OCI-LY1 (cell line): ENCODE results near the gene PNCK.
"Not testable (repeated sequence)": the region's sequence is repeated elsewhere in the genome, so short reads cannot be mapped to it uniquely, and the experiment has no call there.

ENCODE experiments used
- H2AFZ ChIP-seq: fragments of 200-600 bp; sonication (generic), shearing (Covaris generic); 2 replicates; pipeline ENCODE4 v1.6.0; 2014; ENCODE audit warnings: antibody characterized with exemption, mild to moderate bottlenecking, low read length
- H3F3A ChIP-seq: fragments of 200-600 bp; sonication (generic), shearing (Covaris generic); 2 replicates; pipeline ENCODE4 v1.6.0; 2014; ENCODE audit warnings: mild to moderate bottlenecking, antibody characterized with exemption, low read length, moderate library complexity; ENCODE audit not compliant: insufficient read depth
- H3K27ac ChIP-seq: fragments of 200-600 bp; sonication (generic); 2 replicates; pipeline ENCODE4 v1.5.1; 2014; ENCODE audit warnings: low read length, mixed run types, mild to moderate bottlenecking, low read depth; ENCODE audit not compliant: poor library complexity, severe bottlenecking
- H3K27me3 ChIP-seq: fragments of 200-600 bp; sonication (generic); 2 replicates; pipeline ENCODE4 v1.6.0; 2014; ENCODE audit warnings: antibody characterized with exemption, mild to moderate bottlenecking, low read length, moderate library complexity; ENCODE audit not compliant: insufficient read depth
- H3K36me3 ChIP-seq: fragments of 200-600 bp; sonication (generic); 2 replicates; pipeline ENCODE4 v1.6.1; 2014; ENCODE audit warnings: mild to moderate bottlenecking, antibody characterized with exemption, low read length, moderate library complexity, mixed read lengths; ENCODE audit not compliant: insufficient read depth
- H3K4me1 ChIP-seq: fragments of 200-600 bp; sonication (generic); 2 replicates; pipeline ENCODE4 v1.5.1; 2014; ENCODE audit warnings: mild to moderate bottlenecking, low read length, moderate library complexity; ENCODE audit not compliant: insufficient read depth, severe bottlenecking
- H3K4me2 ChIP-seq: fragments of 200-600 bp; sonication (generic), shearing (Covaris generic); 2 replicates; pipeline ENCODE4 v1.6.1; 2014; ENCODE audit warnings: low read length
- H3K4me3 ChIP-seq: fragments of 200-600 bp; sonication (generic); 2 replicates; pipeline ENCODE4 v1.5.1; 2014; ENCODE audit warnings: low read length, low read depth, mild to moderate bottlenecking, mixed read lengths; ENCODE audit not compliant: poor library complexity, severe bottlenecking
- H3K79me2 ChIP-seq: fragments of 200-600 bp; shearing (Covaris generic); 2 replicates; pipeline ENCODE4 v1.6.1; 2016; ENCODE audit warnings: mixed run types, low read length, mixed read lengths; ENCODE audit not compliant: insufficient read depth
- H3K9ac ChIP-seq: fragments of 200-600 bp; sonication (generic), shearing (Covaris generic); 2 replicates; pipeline ENCODE4 v1.6.1; 2014; ENCODE audit warnings: mild to moderate bottlenecking, low read length, mixed read lengths
- H3K9me2 ChIP-seq: fragments of 200-600 bp; sonication (generic), shearing (Covaris generic); 2 replicates; pipeline ENCODE4 v1.6.1; 2014; ENCODE audit warnings: low read depth, mild to moderate bottlenecking, low read length, mixed read lengths
- H3K9me3 ChIP-seq: fragments of 200-600 bp; shearing (Covaris generic); 2 replicates; pipeline ENCODE4 v1.6.1; 2014; ENCODE audit warnings: low read length, mixed read lengths
- H4K20me1 ChIP-seq: fragments of 200-600 bp; sonication (generic), shearing (Covaris generic); 2 replicates; pipeline ENCODE4 v1.6.0; 2016; ENCODE audit warnings: mild to moderate bottlenecking, low read length; ENCODE audit not compliant: insufficient read depth
- EZH2 ChIP-seq: fragments of 200-600 bp; sonication (generic), shearing (Covaris generic); IDR thresholded peaks from 2 replicates; pipeline ENCODE4 v1.8.0; 2017; ENCODE audit warnings: borderline replicate concordance, mixed run types, mild to moderate bottlenecking, antibody characterized with exemption, low read length, moderate library complexity, mixed read lengths
- TF ChIP-seq, protein P1 (sequence below): fragments of 200-600 bp; sonication (generic), shearing (Covaris generic); IDR thresholded peaks from 2 replicates; pipeline ENCODE4 v1.5.1; 2017; ENCODE audit warnings: mild to moderate bottlenecking, antibody characterized with exemption, low read length, moderate library complexity, mixed read lengths

PNCK gene

GRCh38 chrX:153694687-153695270, 21.2 kb upstream of the PNCK start:
- Histone ChIP-seq H3K27me3 (no peaks in the 10 kb centered on the region), H3K79me2 (no peaks in the 10 kb centered on the region), H4K20me1 (no peaks in the 10 kb centered on the region), H3K9ac (no peak overlapping the region), H2AFZ (no peak overlapping the region), H3F3A (no peaks in the 10 kb centered on the region), H3K4me2 (no peak overlapping the region), H3K9me2 (no peaks in the 10 kb centered on the region), H3K4me3 (no peak overlapping the region), H3K27ac (no peak overlapping the region), H3K4me1 (no peaks in the 10 kb centered on the region), H3K9me3 (no peaks in the 10 kb centered on the region), H3K36me3 (no peaks in the 10 kb centered on the region)
- TF ChIP-seq EZH2: no peak
- TF ChIP-seq, protein P1, sequence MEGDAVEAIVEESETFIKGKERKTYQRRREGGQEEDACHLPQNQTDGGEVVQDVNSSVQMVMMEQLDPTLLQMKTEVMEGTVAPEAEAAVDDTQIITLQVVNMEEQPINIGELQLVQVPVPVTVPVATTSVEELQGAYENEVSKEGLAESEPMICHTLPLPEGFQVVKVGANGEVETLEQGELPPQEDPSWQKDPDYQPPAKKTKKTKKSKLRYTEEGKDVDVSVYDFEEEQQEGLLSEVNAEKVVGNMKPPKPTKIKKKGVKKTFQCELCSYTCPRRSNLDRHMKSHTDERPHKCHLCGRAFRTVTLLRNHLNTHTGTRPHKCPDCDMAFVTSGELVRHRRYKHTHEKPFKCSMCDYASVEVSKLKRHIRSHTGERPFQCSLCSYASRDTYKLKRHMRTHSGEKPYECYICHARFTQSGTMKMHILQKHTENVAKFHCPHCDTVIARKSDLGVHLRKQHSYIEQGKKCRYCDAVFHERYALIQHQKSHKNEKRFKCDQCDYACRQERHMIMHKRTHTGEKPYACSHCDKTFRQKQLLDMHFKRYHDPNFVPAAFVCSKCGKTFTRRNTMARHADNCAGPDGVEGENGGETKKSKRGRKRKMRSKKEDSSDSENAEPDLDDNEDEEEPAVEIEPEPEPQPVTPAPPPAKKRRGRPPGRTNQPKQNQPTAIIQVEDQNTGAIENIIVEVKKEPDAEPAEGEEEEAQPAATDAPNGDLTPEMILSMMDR: no peak

DNA sequence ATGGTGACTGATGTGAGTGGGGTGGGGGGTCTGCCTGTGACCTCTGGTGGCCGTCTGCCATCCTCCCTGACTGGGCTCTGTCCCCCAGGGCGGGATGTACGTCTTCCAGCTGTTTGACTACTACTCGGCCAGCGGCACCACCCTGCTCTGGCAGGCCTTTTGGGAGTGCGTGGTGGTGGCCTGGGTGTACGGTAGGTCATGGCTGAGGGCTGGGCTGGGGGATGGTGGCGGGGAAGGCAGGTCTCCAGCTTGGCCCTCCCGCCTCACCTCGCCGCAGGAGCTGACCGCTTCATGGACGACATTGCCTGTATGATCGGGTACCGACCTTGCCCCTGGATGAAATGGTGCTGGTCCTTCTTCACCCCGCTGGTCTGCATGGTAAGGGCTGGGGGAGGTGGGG, 20.6 kb upstream of the PNCK start:
- not testable (repeated sequence) for H3K9me2 ChIP-seq, H3K36me3 ChIP-seq, H3K4me3 ChIP-seq, H4K20me1 ChIP-seq, H3K27me3 ChIP-seq, H3F3A ChIP-seq, H3K4me1 ChIP-seq, H3K9ac ChIP-seq, H3K9me3 ChIP-seq, H2AFZ ChIP-seq, H3K79me2 ChIP-seq, H3K4me2 ChIP-seq, H3K27ac ChIP-seq

GRCh38 chrX:153693216-153694086, 19.8 kb upstream of the PNCK start:
- H3F3A ChIP-seq: no peaks in the 10 kb centered on the region
- no peaks in the 10 kb centered on the region for H3K9me3 ChIP-seq
- no peak overlapping the region for H3K9ac ChIP-seq
- no peaks in the 10 kb centered on the region for H3K9me2 ChIP-seq
- H4K20me1 ChIP-seq: no peaks in the 10 kb centered on the region
- no peak overlapping the region for H2AFZ ChIP-seq
- H3K4me3 ChIP-seq: no peak overlapping the region
- H3K36me3 ChIP-seq: no peaks in the 10 kb centered on the region
- H3K27me3 ChIP-seq: no peaks in the 10 kb centered on the region
- no peak overlapping the region for H3K4me2 ChIP-seq
- no peaks in the 10 kb centered on the region for H3K79me2 ChIP-seq
- TF ChIP-seq, protein P1: no peak
- no peak for TF ChIP-seq EZH2
- H3K4me1 ChIP-seq: no peaks in the 10 kb centered on the region
- no peak overlapping the region for H3K27ac ChIP-seq
